CD4-positive, alpha-beta T cell treated with Interleukin-15 for 1 hour (primary cell): ENCODE data around the gene ANKFN1.
"Not testable (repeated sequence)": the region's sequence is repeated elsewhere in the genome, so short reads cannot be mapped to it uniquely, and the experiment has no call there.

Source experiments
- DNase-seq: peaks from one replicate; pipeline ENCODE4 v3.0.0-alpha.2; 2020

ANKFN1 gene

GRCh38 chr17:56359518-56359917 is 206.2 kb downstream of the ANKFN1 start:
- DNase-seq: no peak

GRCh38 chr17:56367366-56367765 is 214.1 kb downstream of the ANKFN1 start:
- no peak for DNase-seq

- DNase-seq: no peak
Measured at GRCh38 chr17:56373981-56374833, 220.9 kb downstream of the ANKFN1 start.

GRCh38 chr17:56389356-56389755 is 236.1 kb downstream of the ANKFN1 start:
- DNase-seq: no peak

GRCh38 chr17:56392321-56392720 is 239.0 kb downstream of the ANKFN1 start:
- no peak for DNase-seq

- DNase-seq: no peak
Measured at GRCh38 chr17:56393156-56393555, 239.9 kb downstream of the ANKFN1 start.

- DNase-seq: no peak
Measured at GRCh38 chr17:56395787-56396186, 242.5 kb downstream of the ANKFN1 start.

GRCh38 chr17:56407086-56407485 is 253.8 kb downstream of the ANKFN1 start:
- DNase-seq: no peak

GRCh38 chr17:56412356-56412755 is 259.1 kb downstream of the ANKFN1 start:
- not testable (repeated sequence) for DNase-seq

- DNase-seq: no peak
Measured at GRCh38 chr17:56416682-56417351, 263.5 kb downstream of the ANKFN1 start.

- no peak for DNase-seq
Measured at GRCh38 chr17:56424005-56424404, 270.7 kb downstream of the ANKFN1 start.

- no peak for DNase-seq
Measured at GRCh38 chr17:56424543-56425044, 271.3 kb downstream of the ANKFN1 start.

- no peak for DNase-seq
Measured at GRCh38 chr17:56425483-56425882, 272.2 kb downstream of the ANKFN1 start.

- no peak for DNase-seq
Measured at GRCh38 chr17:56426901-56427300, 273.6 kb downstream of the ANKFN1 start.

GRCh38 chr17:56431736-56432135 is 278.5 kb downstream of the ANKFN1 start:
- no peak for DNase-seq

GRCh38 chr17:56432443-56432842 is 279.2 kb downstream of the ANKFN1 start:
- no peak for DNase-seq

GRCh38 chr17:56434610-56435009 is 281.3 kb downstream of the ANKFN1 start:
- no peak for DNase-seq

GRCh38 chr17:56436142-56436541 is 282.9 kb downstream of the ANKFN1 start:
- DNase-seq: no peak

GRCh38 chr17:56440419-56440818 is 287.1 kb downstream of the ANKFN1 start:
- DNase-seq: no peak

GRCh38 chr17:56441308-56441707 is 288.0 kb downstream of the ANKFN1 start:
- DNase-seq: no peak

- no peak for DNase-seq
Measured at GRCh38 chr17:56445692-56446411, 292.6 kb downstream of the ANKFN1 start.

- no peak for DNase-seq
Measured at GRCh38 chr17:56447171-56447570, 293.9 kb downstream of the ANKFN1 start.

GRCh38 chr17:56448371-56448770 is 295.1 kb downstream of the ANKFN1 start:
- DNase-seq: no peak
